Endothelial cell (in vitro differentiated cells): ENCODE measurements around the gene TMEM51. TPM values are rescaled to one million over a fixed set of nuclear protein-coding genes. Genes with fewer than 3 reads are reported as not detected.

ENCODE experiments used
- DNase-seq: peaks from one replicate; pipeline ENCODE4 v3.0.0; 2021; ENCODE audit warnings: low spot score
- H3K27ac Mint-ChIP-seq: one replicate; pipeline ENCODE4 v1.8.0; 2021; ENCODE audit warnings: mixed read lengths, inconsistent platforms; ENCODE audit not compliant: unreplicated experiment
- H3K27me3 Mint-ChIP-seq: one replicate; pipeline ENCODE4 v1.8.0; 2021; ENCODE audit warnings: mild to moderate bottlenecking, moderate library complexity, mixed read lengths, inconsistent platforms; ENCODE audit not compliant: unreplicated experiment
- H3K36me3 Mint-ChIP-seq: one replicate; pipeline ENCODE4 v1.8.0; 2021; ENCODE audit warnings: mild to moderate bottlenecking, low read depth, mixed read lengths, inconsistent platforms; ENCODE audit not compliant: unreplicated experiment
- H3K4me1 Mint-ChIP-seq: one replicate; pipeline ENCODE4 v1.8.0; 2021; ENCODE audit warnings: mild to moderate bottlenecking, mixed read lengths, inconsistent platforms; ENCODE audit not compliant: unreplicated experiment
- H3K4me3 Mint-ChIP-seq: one replicate; pipeline ENCODE4 v1.8.0; 2021; ENCODE audit warnings: mild to moderate bottlenecking, mixed read lengths, inconsistent platforms; ENCODE audit not compliant: unreplicated experiment
- H3K9me3 Mint-ChIP-seq: one replicate; pipeline ENCODE4 v1.8.0; 2021; ENCODE audit warnings: mixed read lengths, inconsistent platforms; ENCODE audit not compliant: unreplicated experiment
- total RNA-seq: library from RNA; stranded (reverse); fragmentation: NEBNext Ultra II Directional; extraction: Animal tissue kit (Norgen Biotek cat#: 25700); gene quantifications from one replicate; pipeline ENCODE4 v1.2.1, GENCODE V29; 2021; ENCODE audit not compliant: unreplicated experiment
- TF ChIP-seq, protein P1 (sequence below): fragments of 200-600 bp; sonication (generic); IDR thresholded peaks from one replicate; pipeline ENCODE4 v1.5.0; 2021; ENCODE audit warnings: antibody characterized with exemption; ENCODE audit not compliant: unreplicated experiment

TMEM51 gene
- total RNA-seq, 1 donor from 2014 or later = 23.5 TPM

DNA sequence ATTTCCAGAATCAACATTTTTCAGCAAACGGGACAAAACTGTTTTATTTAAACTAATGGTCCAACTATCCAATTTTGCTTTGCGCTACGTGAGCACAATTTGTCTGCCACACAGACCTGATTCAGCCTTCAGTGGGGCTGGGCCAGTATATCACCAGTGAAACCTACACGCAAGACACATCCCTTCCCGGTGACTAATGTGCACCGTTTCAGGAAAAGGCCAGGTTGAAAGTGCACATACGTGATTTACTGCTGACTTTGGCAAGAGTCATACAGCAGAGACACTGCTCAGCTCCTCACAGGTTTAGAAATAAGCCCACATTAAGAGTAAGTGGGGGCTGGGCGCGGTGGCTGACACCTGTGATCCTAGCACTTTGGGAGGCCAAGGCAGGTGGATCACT lies 5.1 kb upstream of the TMEM51 start:
- no peak for DNase-seq
- Mint-ChIP-seq H3K4me3 (no peak overlapping the region), H3K27ac (no peak overlapping the region), H3K36me3 (no peaks in the 10 kb centered on the region), H3K27me3 (no peaks in the 10 kb centered on the region), H3K4me1 (peaks cover 20% of the 10 kb centered on the region), H3K9me3 (no peaks in the 10 kb centered on the region)
- TF ChIP-seq, protein P1, sequence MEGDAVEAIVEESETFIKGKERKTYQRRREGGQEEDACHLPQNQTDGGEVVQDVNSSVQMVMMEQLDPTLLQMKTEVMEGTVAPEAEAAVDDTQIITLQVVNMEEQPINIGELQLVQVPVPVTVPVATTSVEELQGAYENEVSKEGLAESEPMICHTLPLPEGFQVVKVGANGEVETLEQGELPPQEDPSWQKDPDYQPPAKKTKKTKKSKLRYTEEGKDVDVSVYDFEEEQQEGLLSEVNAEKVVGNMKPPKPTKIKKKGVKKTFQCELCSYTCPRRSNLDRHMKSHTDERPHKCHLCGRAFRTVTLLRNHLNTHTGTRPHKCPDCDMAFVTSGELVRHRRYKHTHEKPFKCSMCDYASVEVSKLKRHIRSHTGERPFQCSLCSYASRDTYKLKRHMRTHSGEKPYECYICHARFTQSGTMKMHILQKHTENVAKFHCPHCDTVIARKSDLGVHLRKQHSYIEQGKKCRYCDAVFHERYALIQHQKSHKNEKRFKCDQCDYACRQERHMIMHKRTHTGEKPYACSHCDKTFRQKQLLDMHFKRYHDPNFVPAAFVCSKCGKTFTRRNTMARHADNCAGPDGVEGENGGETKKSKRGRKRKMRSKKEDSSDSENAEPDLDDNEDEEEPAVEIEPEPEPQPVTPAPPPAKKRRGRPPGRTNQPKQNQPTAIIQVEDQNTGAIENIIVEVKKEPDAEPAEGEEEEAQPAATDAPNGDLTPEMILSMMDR = no peak

DNA sequence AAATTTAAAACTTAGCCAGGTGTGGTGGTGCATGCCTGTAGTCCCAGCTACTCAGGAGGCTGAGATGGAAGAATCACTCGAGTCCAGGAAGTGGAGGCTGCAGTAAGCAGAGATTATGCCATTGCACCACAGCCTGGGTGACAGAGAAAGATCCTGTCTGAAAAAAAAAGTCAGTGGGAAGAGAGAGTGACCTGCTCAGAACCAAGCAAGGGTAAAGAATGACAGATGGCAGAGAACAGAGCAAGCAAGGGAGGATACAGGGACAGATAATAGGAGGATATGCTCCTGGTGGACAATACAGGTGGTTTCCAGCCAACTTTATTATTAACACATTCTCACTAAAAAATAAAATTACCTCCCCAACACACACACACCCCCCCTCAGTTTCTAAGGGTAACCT lies 4.6 kb upstream of the TMEM51 start:
- no peaks in the 10 kb centered on the region for H3K36me3 Mint-ChIP-seq
- no peaks in the 10 kb centered on the region for H3K27me3 Mint-ChIP-seq
- no peak overlapping the region for H3K27ac Mint-ChIP-seq
- no peak overlapping the region for H3K4me3 Mint-ChIP-seq
- H3K4me1 Mint-ChIP-seq = peaks cover 20% of the 10 kb centered on the region
- TF ChIP-seq, protein P1 = no peak
- no peak for DNase-seq
- H3K9me3 Mint-ChIP-seq = no peaks in the 10 kb centered on the region

DNA sequence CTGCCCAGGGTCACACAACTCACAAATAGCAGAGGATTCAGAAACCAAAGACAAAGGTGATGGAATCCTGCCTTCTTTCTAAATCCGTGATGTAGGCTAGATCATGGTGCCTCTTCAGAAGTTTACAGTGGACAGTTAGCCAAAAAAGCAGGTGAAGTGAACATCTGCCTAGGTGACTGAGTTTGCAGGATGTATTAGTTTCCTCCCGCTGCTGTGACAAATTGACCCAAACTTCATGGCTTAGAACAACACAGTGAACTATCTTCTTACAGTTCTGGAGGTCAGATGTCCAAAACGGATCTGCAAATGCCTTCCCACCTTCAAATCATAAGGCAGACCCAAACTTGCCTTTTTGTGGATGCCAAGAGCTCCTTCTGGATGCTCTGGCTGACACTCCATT lies 3.2 kb upstream of the TMEM51 start:
- H3K27ac Mint-ChIP-seq = no peak overlapping the region
- peaks cover 3% of the 10 kb centered on the region for H3K36me3 Mint-ChIP-seq
- TF ChIP-seq, protein P1 = no peak
- peaks cover 4% of the 10 kb centered on the region for H3K27me3 Mint-ChIP-seq
- no peaks in the 10 kb centered on the region for H3K9me3 Mint-ChIP-seq
- H3K4me3 Mint-ChIP-seq = peak overlapping the region; percentile 2
- peaks cover 29% of the 10 kb centered on the region for H3K4me1 Mint-ChIP-seq
- DNase-seq = no peak

DNA sequence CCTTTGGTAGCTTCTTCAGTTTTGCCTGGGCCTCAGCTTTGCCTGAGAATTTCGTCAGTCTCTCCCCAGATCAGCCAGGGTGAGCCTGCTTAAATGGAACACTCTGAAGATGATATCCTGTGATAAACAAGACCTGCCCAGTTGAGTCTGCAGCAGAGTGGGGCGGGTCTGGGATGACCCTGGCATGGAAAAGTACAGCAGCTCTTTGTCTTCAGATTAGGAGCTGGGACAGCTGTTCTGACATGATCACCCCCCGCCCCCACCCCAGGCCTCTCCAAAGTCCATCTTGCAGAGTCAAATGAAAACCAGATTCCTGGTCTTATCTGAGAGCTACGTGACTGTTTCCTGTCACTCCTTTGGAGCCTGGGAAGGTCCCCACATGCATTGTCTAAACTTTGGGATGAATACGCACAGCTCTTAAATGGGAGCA lies 2.2 kb upstream of the TMEM51 start:
- Mint-ChIP-seq H3K27ac (peak overlapping the region; percentile 49), H3K4me3 (peak overlapping the region; percentile 93), H3K36me3 (peaks cover 3% of the 10 kb centered on the region), H3K27me3 (peaks cover 6% of the 10 kb centered on the region), H3K4me1 (peaks cover 40% of the 10 kb centered on the region), H3K9me3 (no peaks in the 10 kb centered on the region)
- TF ChIP-seq, protein P1 = no peak
- DNase-seq = no peak

DNA sequence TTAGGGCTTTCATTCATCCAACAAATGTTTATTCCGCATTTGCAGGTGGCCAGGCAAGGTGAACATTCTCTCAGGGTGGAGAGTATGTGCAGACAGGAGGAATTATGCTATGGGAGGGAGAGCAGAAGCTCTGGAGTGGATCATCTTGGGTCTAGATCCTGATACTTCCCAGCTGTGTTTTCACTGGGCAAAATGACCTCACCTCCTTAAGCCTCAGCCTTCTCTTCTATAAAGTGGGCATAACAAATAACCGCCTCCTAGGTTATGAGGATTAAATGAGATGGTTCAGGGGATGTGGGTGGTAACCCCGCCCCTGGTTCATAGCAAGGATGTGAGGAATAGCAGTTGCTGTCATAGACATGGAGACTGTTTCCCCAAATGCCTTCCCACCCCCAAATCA lies 1.7 kb upstream of the TMEM51 start:
- Mint-ChIP-seq H3K27ac (no peak overlapping the region), H3K27me3 (peaks cover 6% of the 10 kb centered on the region), H3K4me3 (peak overlapping the region; percentile 93), H3K36me3 (peaks cover 3% of the 10 kb centered on the region), H3K9me3 (no peaks in the 10 kb centered on the region), H3K4me1 (peaks cover 44% of the 10 kb centered on the region)
- no peak for DNase-seq
- TF ChIP-seq, protein P1 = no peak
